ENCODE measurements around the gene PRKCZ.
"Not testable (repeated sequence)": the region's sequence is repeated elsewhere in the genome, so short reads cannot be mapped to it uniquely, and the experiment has no call there.

PRKCZ gene

DNA sequence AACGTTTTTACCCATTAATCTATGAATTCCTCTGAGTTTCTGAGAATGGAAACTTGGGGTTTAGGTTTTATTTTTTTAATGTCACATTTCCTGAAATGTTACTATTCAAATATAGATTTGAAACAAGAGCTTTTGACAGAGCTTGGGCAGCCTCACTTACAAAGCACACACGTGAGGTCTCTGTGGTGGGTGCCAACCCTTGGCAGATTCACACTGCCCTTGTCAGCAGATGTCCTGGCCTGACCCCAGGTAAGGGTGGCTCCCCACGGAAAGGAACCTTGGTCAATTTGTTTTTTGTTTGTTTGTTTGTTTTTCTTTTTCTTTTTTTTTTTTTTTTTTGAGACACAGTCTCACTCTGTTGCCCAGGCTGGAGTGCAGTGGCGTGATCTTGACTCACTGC lies 90.8 kb downstream of the PRKCZ start:
- no peak overlapping the region for H3K4me3 ChIP-seq (ENCODE audit: low read depth in 1 of 2, low read length in 2 of 2)
- H3K9ac ChIP-seq (ENCODE audit: low read length): no peak overlapping the region
- no peak overlapping the region for H3K27ac ChIP-seq (ENCODE audit: low read depth, low read length)
- H3K36me3 ChIP-seq (ENCODE audit: insufficient read depth, low read length): no peaks in the 10 kb centered on the region
- H3K4me1 ChIP-seq (ENCODE audit: insufficient read depth, low read length): peaks cover 1% of the 10 kb centered on the region
- H3K9me3 ChIP-seq (ENCODE audit: low read length): no peaks in the 10 kb centered on the region
- no peaks in the 10 kb centered on the region for H3K27me3 ChIP-seq (ENCODE audit: control insufficient read depth in 1 of 2, insufficient read depth in 2 of 2, low read length in 2 of 2)

DNA sequence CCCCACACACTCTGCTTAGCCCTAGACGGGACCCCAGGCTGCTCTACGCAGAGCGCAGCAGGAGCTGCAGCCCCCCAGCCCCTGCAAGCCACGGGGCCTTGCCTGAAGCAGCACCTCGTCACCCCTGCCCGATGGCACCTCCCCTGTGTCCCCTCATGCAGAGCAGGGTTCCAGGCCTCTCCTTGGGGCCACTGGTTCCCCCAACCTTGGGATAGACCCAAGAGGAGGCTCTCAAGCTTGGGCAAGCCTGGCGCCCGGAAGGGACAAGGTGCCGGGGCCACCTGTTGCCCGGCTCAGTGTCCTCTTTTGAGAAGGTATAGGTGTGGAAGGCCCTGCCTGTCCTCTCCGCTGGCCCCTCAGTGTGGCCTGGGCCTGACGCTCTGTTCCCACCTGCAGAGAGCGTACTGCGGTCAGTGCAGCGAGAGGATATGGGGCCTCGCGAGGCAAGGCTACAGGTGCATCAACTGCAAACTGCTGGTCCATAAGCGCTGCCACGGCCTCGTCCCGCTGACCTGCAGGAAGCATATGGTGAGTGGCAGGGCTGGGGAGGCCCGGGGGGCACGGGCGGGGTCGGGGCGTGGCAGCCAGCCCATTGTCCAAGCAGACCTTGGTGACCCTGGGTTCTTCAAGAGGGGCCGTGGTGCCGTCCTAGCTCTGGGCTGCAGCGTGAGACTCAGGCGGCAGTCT lies 93.7 kb downstream of the PRKCZ start:
- Histone ChIP-seq H3K4me3 (ENCODE audit: low read depth in 1 of 2, low read length in 2 of 2) (no peak overlapping the region), H3K4me1 (ENCODE audit: insufficient read depth, low read length) (no peaks in the 10 kb centered on the region), H3K27ac (ENCODE audit: low read depth, low read length) (no peak overlapping the region), H3K36me3 (ENCODE audit: insufficient read depth, low read length) (no peaks in the 10 kb centered on the region), H3K9me3 (ENCODE audit: low read length) (no peaks in the 10 kb centered on the region), H3K9ac (ENCODE audit: low read length) (no peak overlapping the region), H3K27me3 (ENCODE audit: control insufficient read depth in 1 of 2, insufficient read depth in 2 of 2, low read length in 2 of 2) (no peaks in the 10 kb centered on the region)

DNA sequence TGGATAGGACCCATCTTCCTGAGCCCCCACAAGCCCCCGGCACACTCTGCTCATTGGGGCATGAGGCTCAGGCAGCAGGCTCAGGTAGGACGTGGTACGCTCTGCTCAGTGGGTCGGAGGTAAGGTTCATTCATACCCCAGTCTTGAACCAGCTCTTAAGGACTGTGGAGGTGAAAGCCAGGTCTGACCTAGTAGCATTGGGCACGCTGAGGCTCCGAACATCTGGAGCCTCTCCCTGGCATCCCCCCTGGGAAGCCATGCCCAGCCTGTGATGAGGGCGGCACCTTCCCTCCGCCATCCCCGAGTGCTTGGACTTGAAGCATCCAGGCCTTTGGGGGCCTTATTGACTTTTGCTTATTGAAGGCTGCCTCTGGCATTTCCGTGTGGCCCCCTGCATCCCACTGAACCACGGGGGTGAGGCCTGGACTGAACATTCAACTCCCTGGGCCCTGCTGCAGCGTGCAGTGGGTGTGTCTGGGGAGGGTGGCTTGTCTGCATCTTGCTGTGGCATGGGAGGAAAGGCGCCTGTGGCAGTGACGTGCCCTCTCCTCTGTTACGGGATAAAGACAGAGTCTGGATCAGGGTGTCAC lies 94.4 kb downstream of the PRKCZ start:
- H3K27me3 ChIP-seq (ENCODE audit: control insufficient read depth in 1 of 2, insufficient read depth in 2 of 2, low read length in 2 of 2): no peaks in the 10 kb centered on the region

DNA sequence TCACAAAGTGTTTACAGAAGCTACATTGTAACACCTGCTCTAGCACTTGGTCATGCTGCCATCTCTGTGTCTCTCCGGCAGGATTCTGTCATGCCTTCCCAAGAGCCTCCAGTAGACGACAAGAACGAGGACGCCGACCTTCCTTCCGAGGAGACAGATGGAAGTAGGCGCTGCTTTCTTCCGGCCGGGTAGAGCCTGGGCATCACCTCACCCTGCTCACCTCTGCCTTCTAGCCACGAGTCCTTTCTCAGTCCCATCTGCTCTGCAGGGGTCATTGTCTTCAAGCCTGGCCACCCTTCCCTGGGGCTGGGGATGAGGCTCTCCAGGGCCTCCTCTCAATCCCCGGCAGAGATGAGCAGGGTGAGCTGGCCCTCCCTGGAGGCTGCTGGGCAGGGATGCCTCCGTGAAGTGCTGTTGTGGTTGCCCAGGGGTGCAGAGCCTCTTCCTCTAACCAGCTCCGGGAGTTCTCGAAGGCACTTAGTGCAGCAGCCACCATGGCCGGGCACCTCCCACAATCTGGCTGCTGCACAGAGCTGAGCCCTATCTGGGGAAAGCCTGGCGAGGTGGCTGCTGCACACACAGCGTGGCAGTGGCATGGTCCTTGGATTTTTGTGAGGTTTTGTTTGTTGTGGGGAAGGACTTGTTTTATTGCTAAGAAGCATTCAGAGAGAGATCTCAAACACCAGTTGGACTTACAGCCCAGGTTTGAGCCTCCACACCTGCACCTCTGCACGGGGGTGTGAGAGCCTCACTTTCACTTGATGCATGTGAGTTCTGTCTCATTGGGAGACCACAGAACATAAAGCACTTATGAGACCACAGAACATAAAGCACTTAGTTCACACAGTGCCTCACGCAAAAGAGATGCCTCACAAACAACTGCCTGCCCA lies 96.0 kb downstream of the PRKCZ start:
- H3K27ac ChIP-seq (ENCODE audit: low read depth, low read length): no peak overlapping the region
- H3K4me3 ChIP-seq (ENCODE audit: low read depth in 1 of 2, low read length in 2 of 2): no peak overlapping the region
- H3K4me1 ChIP-seq (ENCODE audit: insufficient read depth, low read length): no peaks in the 10 kb centered on the region
- H3K36me3 ChIP-seq (ENCODE audit: insufficient read depth, low read length): no peaks in the 10 kb centered on the region
- H3K9me3 ChIP-seq (ENCODE audit: low read length): no peaks in the 10 kb centered on the region
- H3K9ac ChIP-seq (ENCODE audit: low read length): no peak overlapping the region
- no peaks in the 10 kb centered on the region for H3K27me3 ChIP-seq (ENCODE audit: control insufficient read depth in 1 of 2, insufficient read depth in 2 of 2, low read length in 2 of 2)

More for the DNA sequence above, 94.4 kb downstream of the PRKCZ start:
- Histone ChIP-seq H3K36me3 (ENCODE audit: insufficient read depth, low read length) (no peaks in the 10 kb centered on the region), H3K4me1 (ENCODE audit: insufficient read depth, low read length) (no peaks in the 10 kb centered on the region), H3K9ac (ENCODE audit: low read length) (no peak overlapping the region), H3K4me3 (ENCODE audit: low read depth in 1 of 2, low read length in 2 of 2) (no peak overlapping the region), H3K27ac (ENCODE audit: low read depth, low read length) (no peak overlapping the region), H3K9me3 (ENCODE audit: low read length) (no peaks in the 10 kb centered on the region)

DNA sequence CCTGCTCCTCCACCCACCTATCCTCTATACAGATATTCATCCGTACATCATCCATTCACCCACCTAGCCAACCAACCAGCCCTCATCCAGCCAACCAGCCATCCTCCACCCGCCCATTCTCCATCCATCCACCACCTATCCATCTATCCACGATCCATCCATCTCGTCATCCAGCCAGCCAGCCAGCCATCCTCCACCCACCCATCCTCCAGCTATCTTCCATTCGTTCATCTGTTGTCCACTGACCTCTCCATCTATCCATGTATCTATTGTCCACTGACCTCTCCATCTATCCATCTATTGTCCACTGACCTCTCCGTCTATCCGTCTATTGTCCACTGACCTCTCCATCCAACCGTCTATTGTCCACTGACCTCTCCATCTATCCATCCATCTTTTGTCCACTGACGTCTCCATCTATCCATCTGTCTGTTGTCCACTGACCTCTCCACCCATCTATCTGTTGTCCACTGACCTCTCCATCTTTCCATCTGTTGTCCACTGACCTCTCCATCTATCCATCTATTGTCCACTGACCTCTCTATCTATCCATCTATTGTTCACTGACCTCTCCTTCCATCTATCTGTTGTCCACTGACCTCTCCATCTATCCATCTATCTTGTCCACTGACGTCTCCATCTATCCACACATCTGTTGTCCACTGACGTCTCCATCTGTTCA lies 96.8 kb downstream of the PRKCZ start:
- H3K27me3 ChIP-seq (ENCODE audit: control insufficient read depth in 1 of 2, insufficient read depth in 2 of 2, low read length in 2 of 2): no peaks in the 10 kb centered on the region
- no peak overlapping the region for H3K4me3 ChIP-seq (ENCODE audit: low read depth in 1 of 2, low read length in 2 of 2)
- H3K27ac ChIP-seq (ENCODE audit: low read depth, low read length): no peak overlapping the region
- no peaks in the 10 kb centered on the region for H3K36me3 ChIP-seq (ENCODE audit: insufficient read depth, low read length)
- no peaks in the 10 kb centered on the region for H3K9me3 ChIP-seq (ENCODE audit: low read length)
- no peak overlapping the region for H3K9ac ChIP-seq (ENCODE audit: low read length)
- H3K4me1 ChIP-seq (ENCODE audit: insufficient read depth, low read length): no peaks in the 10 kb centered on the region

DNA sequence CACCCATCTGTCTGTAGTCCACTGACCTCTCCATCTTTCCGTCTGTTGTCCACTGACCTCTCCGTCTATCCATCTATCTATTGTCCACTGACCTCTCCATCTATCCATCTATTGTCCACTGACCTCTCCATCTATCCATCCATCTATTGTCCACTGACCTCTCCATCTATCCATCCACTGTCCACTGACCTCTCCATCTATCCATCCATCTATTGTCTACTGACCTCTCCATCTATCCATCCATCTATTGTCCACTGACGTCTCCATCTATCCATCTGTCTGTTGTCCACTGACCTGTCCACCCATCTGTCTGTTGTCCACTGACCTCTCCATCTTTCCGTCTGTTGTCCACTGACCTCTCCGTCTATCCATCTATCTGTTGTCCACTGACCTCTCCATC lies 97.7 kb downstream of the PRKCZ start:
- not testable (repeated sequence) for H3K27me3 ChIP-seq (ENCODE audit: control insufficient read depth in 1 of 2, insufficient read depth in 2 of 2, low read length in 2 of 2); H3K9me3 ChIP-seq (ENCODE audit: low read length); H3K36me3 ChIP-seq (ENCODE audit: insufficient read depth, low read length); H3K4me3 ChIP-seq (ENCODE audit: low read depth in 1 of 2, low read length in 2 of 2); H3K27ac ChIP-seq (ENCODE audit: low read depth, low read length); H3K4me1 ChIP-seq (ENCODE audit: insufficient read depth, low read length); H3K9ac ChIP-seq (ENCODE audit: low read length)

DNA sequence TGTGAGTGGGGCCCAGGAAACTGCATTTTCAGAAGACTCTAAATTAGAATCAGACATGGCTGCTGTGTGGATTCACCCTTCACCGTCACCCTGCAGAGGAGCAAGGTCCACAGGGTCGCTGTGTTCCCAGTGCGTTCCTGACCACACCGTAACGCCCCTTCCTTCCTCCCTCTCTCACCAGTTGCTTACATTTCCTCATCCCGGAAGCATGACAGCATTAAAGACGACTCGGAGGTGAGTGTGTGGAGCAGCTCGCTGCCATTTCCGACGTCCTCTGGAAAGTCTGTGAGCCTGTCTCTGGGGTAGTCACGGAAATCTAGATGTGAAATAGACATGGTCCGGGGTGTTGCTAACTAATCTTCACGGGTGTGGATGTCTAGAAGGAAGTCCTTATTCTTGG lies 98.5 kb downstream of the PRKCZ start:
- no peaks in the 10 kb centered on the region for H3K36me3 ChIP-seq (ENCODE audit: insufficient read depth, low read length)
- H3K9me3 ChIP-seq (ENCODE audit: low read length): no peaks in the 10 kb centered on the region
- H3K27me3 ChIP-seq (ENCODE audit: control insufficient read depth in 1 of 2, insufficient read depth in 2 of 2, low read length in 2 of 2): no peaks in the 10 kb centered on the region
- no peak overlapping the region for H3K4me3 ChIP-seq (ENCODE audit: low read depth in 1 of 2, low read length in 2 of 2)
- H3K4me1 ChIP-seq (ENCODE audit: insufficient read depth, low read length): no peaks in the 10 kb centered on the region
- H3K27ac ChIP-seq (ENCODE audit: low read depth, low read length): no peak overlapping the region
- H3K9ac ChIP-seq (ENCODE audit: low read length): no peak overlapping the region

DNA sequence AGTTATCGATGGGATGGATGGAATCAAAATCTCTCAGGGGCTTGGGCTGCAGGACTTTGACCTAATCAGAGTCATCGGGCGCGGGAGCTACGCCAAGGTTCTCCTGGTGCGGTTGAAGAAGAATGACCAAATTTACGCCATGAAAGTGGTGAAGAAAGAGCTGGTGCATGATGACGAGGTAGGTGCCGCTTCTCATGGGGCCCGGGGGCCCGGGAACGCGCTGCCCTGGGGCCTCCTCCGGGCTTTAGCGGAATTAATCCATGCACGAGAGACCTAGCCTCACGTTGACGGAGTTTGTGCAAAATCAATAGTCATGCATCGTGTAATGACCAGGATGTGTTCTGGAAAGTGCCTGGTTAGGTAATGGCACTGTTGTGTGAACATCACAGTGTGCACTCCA lies 100.6 kb downstream of the PRKCZ start:
- Histone ChIP-seq H3K27me3 (ENCODE audit: control insufficient read depth in 1 of 2, insufficient read depth in 2 of 2, low read length in 2 of 2) (no peaks in the 10 kb centered on the region), H3K27ac (ENCODE audit: low read depth, low read length) (no peak overlapping the region), H3K36me3 (ENCODE audit: insufficient read depth, low read length) (no peaks in the 10 kb centered on the region), H3K4me3 (ENCODE audit: low read depth in 1 of 2, low read length in 2 of 2) (no peak overlapping the region), H3K4me1 (ENCODE audit: insufficient read depth, low read length) (no peaks in the 10 kb centered on the region), H3K9ac (ENCODE audit: low read length) (no peak overlapping the region), H3K9me3 (ENCODE audit: low read length) (no peaks in the 10 kb centered on the region)

DNA sequence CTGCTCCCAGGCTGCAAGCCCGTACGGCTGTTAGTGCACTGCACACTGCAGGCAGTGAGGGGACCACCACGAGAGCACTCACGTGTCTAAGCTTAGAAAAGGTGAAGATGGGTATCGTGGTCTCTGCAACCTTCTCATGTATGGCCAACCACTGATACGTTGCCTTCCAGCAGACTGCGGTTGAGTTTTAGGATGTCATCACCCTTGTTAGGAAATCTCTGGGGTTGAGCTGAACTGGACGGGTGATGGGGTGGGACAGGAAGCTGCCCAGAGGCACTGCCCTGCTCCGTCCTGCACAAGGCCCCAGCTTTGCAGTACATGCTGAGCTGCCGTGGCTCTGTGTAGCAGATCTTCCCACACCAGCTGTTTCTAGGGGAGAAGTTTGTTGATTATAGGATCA lies 101.0 kb downstream of the PRKCZ start:
- H3K4me3 ChIP-seq (ENCODE audit: low read depth in 1 of 2, low read length in 2 of 2): no peak overlapping the region
- H3K9ac ChIP-seq (ENCODE audit: low read length): no peak overlapping the region
- H3K27ac ChIP-seq (ENCODE audit: low read depth, low read length): no peak overlapping the region
- no peaks in the 10 kb centered on the region for H3K9me3 ChIP-seq (ENCODE audit: low read length)
- no peaks in the 10 kb centered on the region for H3K27me3 ChIP-seq (ENCODE audit: control insufficient read depth in 1 of 2, insufficient read depth in 2 of 2, low read length in 2 of 2)
- H3K4me1 ChIP-seq (ENCODE audit: insufficient read depth, low read length): no peaks in the 10 kb centered on the region
- H3K36me3 ChIP-seq (ENCODE audit: insufficient read depth, low read length): no peaks in the 10 kb centered on the region

DNA sequence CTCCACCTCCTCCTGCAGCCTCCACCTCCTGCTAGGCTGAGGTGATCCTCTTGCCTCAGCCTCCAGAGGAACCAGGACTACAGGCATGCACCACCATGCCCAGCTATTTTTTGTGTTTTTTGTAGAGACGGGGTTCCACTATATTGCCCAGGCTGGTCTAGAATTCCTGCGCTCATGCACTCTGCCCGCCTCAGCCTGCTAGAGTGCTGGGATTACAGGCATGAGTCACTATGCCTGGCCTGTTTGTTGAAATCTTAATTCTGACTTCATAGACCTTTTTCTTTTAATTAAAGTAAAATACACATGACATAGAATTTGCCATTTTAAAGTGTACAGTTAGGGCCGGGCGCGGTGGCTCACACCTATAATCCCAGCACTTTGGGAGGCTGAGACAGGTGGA lies 101.7 kb downstream of the PRKCZ start:
- Histone ChIP-seq H3K4me1 (ENCODE audit: insufficient read depth, low read length) (no peaks in the 10 kb centered on the region), H3K9ac (ENCODE audit: low read length) (no peak overlapping the region), H3K9me3 (ENCODE audit: low read length) (no peaks in the 10 kb centered on the region), H3K27me3 (ENCODE audit: control insufficient read depth in 1 of 2, insufficient read depth in 2 of 2, low read length in 2 of 2) (no peaks in the 10 kb centered on the region), H3K4me3 (ENCODE audit: low read depth in 1 of 2, low read length in 2 of 2) (no peak overlapping the region), H3K27ac (ENCODE audit: low read depth, low read length) (no peak overlapping the region), H3K36me3 (ENCODE audit: insufficient read depth, low read length) (no peaks in the 10 kb centered on the region)

DNA sequence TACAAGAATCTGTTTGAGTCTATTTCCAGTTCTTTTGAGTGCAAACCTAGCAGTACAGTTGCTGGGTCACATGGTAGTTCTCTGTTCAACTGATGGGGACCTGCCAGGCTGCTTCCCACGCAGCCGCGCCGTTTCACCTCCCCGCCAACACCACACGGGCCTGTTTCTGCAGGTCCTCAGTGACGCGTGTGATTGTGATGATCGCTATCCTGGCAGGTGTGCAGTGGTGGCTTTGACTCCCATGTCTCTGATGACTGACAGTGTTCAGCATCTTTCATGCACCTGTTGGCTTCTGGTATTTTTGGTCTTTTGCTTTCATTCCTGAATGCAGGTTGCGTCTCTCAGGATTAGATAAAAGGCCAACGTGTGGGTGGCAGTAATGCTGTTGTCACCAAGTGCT lies 102.7 kb downstream of the PRKCZ start:
- no peaks in the 10 kb centered on the region for H3K4me1 ChIP-seq (ENCODE audit: insufficient read depth, low read length)
- H3K4me3 ChIP-seq (ENCODE audit: low read depth in 1 of 2, low read length in 2 of 2): no peak overlapping the region
- no peaks in the 10 kb centered on the region for H3K36me3 ChIP-seq (ENCODE audit: insufficient read depth, low read length)
- H3K9me3 ChIP-seq (ENCODE audit: low read length): no peaks in the 10 kb centered on the region
- no peak overlapping the region for H3K27ac ChIP-seq (ENCODE audit: low read depth, low read length)
- no peaks in the 10 kb centered on the region for H3K27me3 ChIP-seq (ENCODE audit: control insufficient read depth in 1 of 2, insufficient read depth in 2 of 2, low read length in 2 of 2)
- H3K9ac ChIP-seq (ENCODE audit: low read length): no peak overlapping the region
